Measurements from ENCODE around the gene GCNT2. TPM values are rescaled to one million over a fixed set of nuclear protein-coding genes. Genes with fewer than 3 reads are reported as not detected.

Gene GCNT2
- polyA plus RNA-seq, 3 donors = 3.5 to 10.0 (median 4.3) TPM

- H2AFZ ChIP-seq (ENCODE audit: insufficient read depth, low read depth, low read length, poor library complexity, severe bottlenecking) = no peak overlapping the region
- Mint-ChIP-seq H3K4me1 (peaks cover 25% of the 10 kb centered on the region), H3K27ac (peak overlapping the region in 1 of 7 donors; percentile 82), H3K36me3 (peaks cover 13 to 30% of the 10 kb centered on the region in 2 donors), H3K27me3 (ENCODE audit: low read depth in 3 of 3) (no peaks in the 10 kb centered on the region), H3K9me3 (peaks cover 0 to 4% (median 0%) of the 10 kb centered on the region in 7 donors), H3K4me3 (no peak overlapping the region)
- H3K9ac ChIP-seq (ENCODE audit: insufficient read depth, low read length, poor library complexity, severe bottlenecking) = no peak overlapping the region
- DNase-seq = no peak
- peaks cover 0 to 42% of the 10 kb centered on the region in 2 donors for H3K36me3 ChIP-seq (replicated peaks in 1 of 2; ENCODE audit: control insufficient read depth in 1 of 2, insufficient read depth in 2 of 2, low read length in 2 of 2)
- intact Hi-C loops (cut with micrococcal nuclease) = no loop called here
- H4K20me1 ChIP-seq (ENCODE audit: insufficient read depth, low read length) = peaks cover 51% of the 10 kb centered on the region
- peaks cover 96% of the 10 kb centered on the region for H3K79me2 ChIP-seq (ENCODE audit: insufficient read depth, low read length)
- H3K27me3 ChIP-seq (ENCODE audit: control insufficient read depth in 2 of 2, insufficient read depth in 2 of 2, low read length in 2 of 2) = no peaks in the 10 kb centered on the region
- H3K4me2 ChIP-seq (replicated peaks; ENCODE audit: extremely low read depth, low read length, poor library complexity, severe bottlenecking) = no peak overlapping the region
- H3K27ac ChIP-seq (ENCODE audit: low read depth in 1 of 2, low read length in 2 of 2) = peak overlapping the region in 1 of 2 donors; percentile 11
- no peak overlapping the region for H3K4me3 ChIP-seq (replicated peaks in 1 of 3; ENCODE audit: low read depth in 2 of 3, low read length in 3 of 3)
- no CpG with 5 or more reads among the region's 4 CpGs for WGBS (ENCODE audit: insufficient coverage)
- no peaks in the 10 kb centered on the region for H3K9me3 ChIP-seq (replicated peaks in 1 of 2; ENCODE audit: control insufficient read depth in 1 of 2, insufficient read depth in 1 of 2, low read length in 2 of 2)
- H3K4me1 ChIP-seq (ENCODE audit: control insufficient read depth in 1 of 2, insufficient read depth in 2 of 2, low read length in 2 of 2) = peaks cover 22 to 25% of the 10 kb centered on the region in 2 donors
- no peak for TF ChIP-seq CTCF (IDR thresholded peaks at IDR 0.05)
Measured at GRCh38 chr6:10545482-10545881, 24.3 kb downstream of the GCNT2 start.

- Histone ChIP-seq H3K27me3 (ENCODE audit: control insufficient read depth in 2 of 2, insufficient read depth in 2 of 2, low read length in 2 of 2) (no peaks in the 10 kb centered on the region), H3K4me1 (ENCODE audit: control insufficient read depth in 1 of 2, insufficient read depth in 2 of 2, low read length in 2 of 2) (peaks cover 4 to 6% of the 10 kb centered on the region in 2 donors), H3K36me3 (replicated peaks in 1 of 2; ENCODE audit: control insufficient read depth in 1 of 2, insufficient read depth in 2 of 2, low read length in 2 of 2) (peaks cover 0 to 38% of the 10 kb centered on the region in 2 donors), H2AFZ (ENCODE audit: insufficient read depth, low read depth, low read length, poor library complexity, severe bottlenecking) (no peak overlapping the region), H3K4me3 (replicated peaks in 1 of 3; ENCODE audit: low read depth in 2 of 3, low read length in 3 of 3) (no peak overlapping the region), H3K27ac (ENCODE audit: low read depth in 1 of 2, low read length in 2 of 2) (no peak overlapping the region), H4K20me1 (ENCODE audit: insufficient read depth, low read length) (peaks cover 69% of the 10 kb centered on the region), H3K4me2 (replicated peaks; ENCODE audit: extremely low read depth, low read length, poor library complexity, severe bottlenecking) (no peak overlapping the region), H3K9me3 (replicated peaks in 1 of 2; ENCODE audit: control insufficient read depth in 1 of 2, insufficient read depth in 1 of 2, low read length in 2 of 2) (no peaks in the 10 kb centered on the region), H3K79me2 (ENCODE audit: insufficient read depth, low read length) (peaks cover 94% of the 10 kb centered on the region), H3K9ac (ENCODE audit: insufficient read depth, low read length, poor library complexity, severe bottlenecking) (no peak overlapping the region)
- H3K9me3 Mint-ChIP-seq = peaks cover 0 to 2% (median 0%) of the 10 kb centered on the region in 7 donors
- H3K36me3 Mint-ChIP-seq = peaks cover 7 to 29% of the 10 kb centered on the region in 2 donors
- no peak overlapping the region for H3K27ac Mint-ChIP-seq
- DNase-seq = no peak
- intact Hi-C loops (cut with micrococcal nuclease) = no loop called here
- peaks cover 5% of the 10 kb centered on the region for H3K4me1 Mint-ChIP-seq
- TF ChIP-seq CTCF (IDR thresholded peaks at IDR 0.05) = no peak
- H3K27me3 Mint-ChIP-seq (ENCODE audit: low read depth in 3 of 3) = no peaks in the 10 kb centered on the region
- H3K4me3 Mint-ChIP-seq = no peak overlapping the region
Measured at GRCh38 chr6:10547809-10548208, 26.7 kb downstream of the GCNT2 start.
